GM21825 (cell line): ENCODE data around the gene FYN.

ENCODE experiments used
- ATAC-seq: cut with Tn5 transposase; IDR thresholded peaks from one replicate; pipeline ENCODE4 v1.9.1; 2021; ENCODE audit warnings: mild to moderate bottlenecking, moderate library complexity; ENCODE audit not compliant: unreplicated experiment

FYN gene

GRCh38 chr6:111612379-111612778, 260.9 kb downstream of the FYN start:
- ATAC-seq: no peak

DNA sequence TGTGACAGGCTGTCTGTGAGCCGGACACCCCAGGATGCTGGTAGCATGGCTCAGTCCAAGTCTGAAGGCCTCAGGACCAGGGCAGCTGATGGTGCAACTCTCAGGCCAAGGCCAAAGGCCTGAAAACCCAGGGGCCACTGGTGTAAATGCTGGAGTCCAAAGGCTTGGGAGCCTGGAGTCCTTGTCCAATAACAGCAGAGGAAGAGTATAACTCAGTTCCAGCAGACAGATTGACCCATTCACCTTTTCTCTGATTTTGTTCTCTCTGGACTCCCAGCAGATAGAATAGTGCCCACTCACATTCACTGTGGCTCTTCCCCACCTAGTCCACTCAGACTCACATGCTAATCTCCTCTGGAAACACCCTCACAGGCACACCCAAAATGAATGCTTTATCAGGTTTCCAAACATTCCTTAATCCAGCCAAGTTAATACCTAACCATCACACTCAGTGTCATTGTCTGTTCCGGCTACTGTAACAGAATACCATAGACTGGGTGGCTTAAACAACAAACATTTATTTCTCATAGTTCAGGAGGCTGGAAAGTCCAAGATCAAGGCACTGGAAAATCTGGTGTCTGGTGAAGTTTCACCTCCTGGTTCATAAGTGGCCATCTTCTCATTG, 262.6 kb downstream of the FYN start:
- no peak for ATAC-seq
